Suprapubic skin (tissue), 3 donors: ENCODE data around the gene TCERG1L.

Source experiments
- CTCF ChIP-seq, 2 donors: fragments of 200-600 bp in 1 of 2; fragments of 450-650 bp in 1 of 2; sonication (generic) in 1 of 2; IDR thresholded peaks; one replicate each; pipeline ENCODE4 v1.5.1; 2016 to 2019; ENCODE audit warnings: antibody characterized with exemption in 2 of 2, mild to moderate bottlenecking in 1 of 2, moderate library complexity in 1 of 2
- POLR2A ChIP-seq, 2 donors: fragments of 450-650 bp; IDR thresholded peaks; one replicate each; pipeline ENCODE4 v1.6.1; 2017; ENCODE audit warnings: antibody characterized with exemption in 2 of 2, mild to moderate bottlenecking in 2 of 2, moderate library complexity in 2 of 2

DNA sequence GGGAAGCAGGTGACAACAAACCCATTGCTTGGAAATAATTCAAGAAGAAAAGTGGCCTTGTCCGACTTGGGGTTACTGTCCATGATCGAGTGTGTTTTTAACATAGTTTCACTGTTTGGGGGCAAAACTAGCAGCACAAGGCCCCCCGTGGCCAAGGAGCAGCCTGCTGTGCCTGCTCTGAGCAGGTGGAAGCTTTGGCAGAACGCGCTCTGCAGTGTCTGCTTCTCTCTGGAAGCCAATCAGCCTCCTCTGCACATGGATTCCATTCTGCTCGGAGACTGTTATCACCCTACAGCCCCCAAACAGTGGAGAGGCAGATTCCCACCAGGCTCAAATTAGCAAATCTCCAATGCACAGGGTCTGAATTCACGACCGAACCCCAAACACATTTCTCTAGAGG, 7.3 kb upstream of the TCERG1L start:
- TF ChIP-seq CTCF (IDR thresholded peaks at IDR 0.05), result no peak
- TF ChIP-seq POLR2A (IDR thresholded peaks at IDR 0.05), result no peak
